Prostate gland (tissue), 2 donors: ENCODE data around the gene PIMREG. TPM values are rescaled to one million over a fixed set of nuclear protein-coding genes. Genes with fewer than 3 reads are reported as not detected.

ENCODE experiments used
- DNase-seq: peaks from one replicate; pipeline ENCODE4 v3.0.0-alpha.2; 2019; ENCODE audit warnings: low spot score
- H3K27ac ChIP-seq, 2 donors: fragments of 200-600 bp; sonication (generic); 2 replicates each; pipeline ENCODE4 v1.5.1; 2017 to 2019
- H3K27me3 ChIP-seq: fragments of 200-600 bp; sonication (generic); replicated peaks from 2 replicates; pipeline ENCODE4 v1.5.1; 2019; ENCODE audit not compliant: insufficient read depth
- H3K36me3 ChIP-seq, 2 donors: fragments of 200-600 bp; sonication (generic); 1 replicate in 1 of 2; 2 replicates in 1 of 2; pipeline versions ENCODE4 v1.5.1 to v1.8.1; 2017 to 2019
- H3K4me1 ChIP-seq: fragments of 200-600 bp; sonication (generic); replicated peaks from 2 replicates; pipeline ENCODE4 v1.5.1; 2019
- H3K4me3 ChIP-seq, 2 donors: fragments of 200-600 bp; sonication (generic); 2 replicates each; pipeline ENCODE4 v1.5.1; 2017 to 2019
- H3K9me3 ChIP-seq: fragments of 200-600 bp; sonication (generic); 2 replicates; pipeline ENCODE4 v1.5.1; 2017
- CTCF ChIP-seq, 4 experiments: fragments of 200-600 bp in 2 of 4; fragments of 450-650 bp in 2 of 4; sonication (generic) in 2 of 4; IDR thresholded peaks; 1 replicate in 3 of 4; 2 replicates in 1 of 4; pipeline ENCODE4 v1.5.1; 2016 to 2019; ENCODE audit warnings: antibody characterized with exemption in 4 of 4, mild to moderate bottlenecking in 2 of 4, moderate library complexity in 2 of 4
- POLR2A ChIP-seq: fragments of 450-650 bp; IDR thresholded peaks from one replicate; pipeline ENCODE4 v1.6.1; 2016; ENCODE audit warnings: antibody characterized with exemption, mild to moderate bottlenecking
- POLR2AphosphoS5 ChIP-seq: sonication (generic); formaldehyde crosslinking; IDR thresholded peaks from one replicate; pipeline ENCODE4 v1.6.1; 2017; ENCODE audit warnings: antibody characterized with exemption
- WGBS: methylation state at CpG from one replicate; pipeline ENCODE4 v1.1.5; 2018; 5-methylcytosine and 5-hydroxymethylcytosine counted together
- intact Hi-C: fragments of 100-400 bp; cut with DNase I; formaldehyde crosslinking; loops from one replicate; pipeline ENCODE4 v1.14.2; 2022
- total RNA-seq, 2 donors: library from RNA; depleted of rRNA; stranded (reverse); fragments of >200 nt; gene quantifications; one replicate each; pipeline ENCODE4 v1.1.0, GENCODE V29; 2016

Gene PIMREG
- total RNA-seq, 2 donors from 2014 or later, result 0.45 to 4.9 TPM

- Histone ChIP-seq H3K27ac (no peak overlapping the region), H3K4me3 (no peak overlapping the region), H3K4me1 (no peaks in the 10 kb centered on the region), H3K9me3 (no peaks in the 10 kb centered on the region), H3K36me3 (no peaks in the 10 kb centered on the region), H3K27me3 (no peaks in the 10 kb centered on the region)
- DNase-seq, result no peak
- WGBS, result 90% methylated on average over 9 of the region's 9 CpGs
- intact Hi-C loops, result no loop called here
- no peak for TF ChIP-seq POLR2A
- no peak for TF ChIP-seq POLR2AphosphoS5
- no peak for TF ChIP-seq CTCF (IDR thresholded peaks at IDR 0.05)
Measured at GRCh38 chr17:6460531-6461161, 16.4 kb downstream of the PIMREG start.

- no peak for DNase-seq
- H3K4me1 ChIP-seq, result no peaks in the 10 kb centered on the region
- intact Hi-C loops, result no loop called here
- no peaks in the 10 kb centered on the region for H3K27me3 ChIP-seq
- H3K36me3 ChIP-seq, result no peaks in the 10 kb centered on the region
- TF ChIP-seq POLR2AphosphoS5 (no peak), POLR2A (no peak), CTCF (IDR thresholded peaks at IDR 0.05) (no peak)
- no peak overlapping the region for H3K27ac ChIP-seq
- WGBS, result 82% methylated on average over 6 of the region's 14 CpGs
- no peaks in the 10 kb centered on the region for H3K9me3 ChIP-seq
- no peak overlapping the region for H3K4me3 ChIP-seq
Measured at GRCh38 chr17:6461246-6461645, 17.0 kb downstream of the PIMREG start.

- no peak for DNase-seq
- no peak overlapping the region for H3K27ac ChIP-seq
- no peaks in the 10 kb centered on the region for H3K27me3 ChIP-seq
- intact Hi-C loops, result no loop called here
- no peaks in the 10 kb centered on the region for H3K4me1 ChIP-seq
- 87% methylated on average over 10 of the region's 10 CpGs for WGBS
- TF ChIP-seq POLR2AphosphoS5 (no peak), POLR2A (no peak), CTCF (IDR thresholded peaks at IDR 0.05) (no peak)
- no peak overlapping the region for H3K4me3 ChIP-seq
- H3K9me3 ChIP-seq, result no peaks in the 10 kb centered on the region
- no peaks in the 10 kb centered on the region for H3K36me3 ChIP-seq
Measured at GRCh38 chr17:6461792-6462524, 17.7 kb downstream of the PIMREG start.

GRCh38 chr17:6462692-6463091 is 18.4 kb downstream of the PIMREG start:
- Histone ChIP-seq H3K36me3 (no peaks in the 10 kb centered on the region), H3K4me1 (no peaks in the 10 kb centered on the region), H3K27ac (no peak overlapping the region), H3K4me3 (no peak overlapping the region), H3K27me3 (no peaks in the 10 kb centered on the region), H3K9me3 (no peaks in the 10 kb centered on the region)
- intact Hi-C loops, result no loop called here
- no peak for DNase-seq
- 85% methylated on average over 2 of the region's 2 CpGs for WGBS
- no peak for TF ChIP-seq POLR2A
- no peak for TF ChIP-seq POLR2AphosphoS5
- TF ChIP-seq CTCF (IDR thresholded peaks at IDR 0.05), result no peak
